GM23338 (cell line): Measurements from ENCODE around the gene ITGB3.

Experiments
- CREB1 ChIP-seq: fragments of 250-450 bp; sonication (Bioruptor Pico); IDR thresholded peaks from 2 replicates; pipeline ENCODE4 v1.5.0; 2020; ENCODE audit warnings: low read depth, mild to moderate bottlenecking, moderate library complexity
- EZH2 ChIP-seq: fragments of 200-600 bp; sonication (generic); IDR thresholded peaks from one replicate; pipeline ENCODE4 v1.8.0; 2017; ENCODE audit warnings: antibody characterized with exemption, mild to moderate bottlenecking, low read depth; ENCODE audit not compliant: unreplicated experiment
- EZH2phosphoT487 ChIP-seq: fragments of 200-600 bp; sonication (generic); IDR thresholded peaks from one replicate; pipeline ENCODE4 v1.8.1; 2018; ENCODE audit warnings: antibody characterized with exemption; ENCODE audit not compliant: unreplicated experiment
- JUNB ChIP-seq: IDR thresholded peaks from one replicate; pipeline ENCODE4 v1.6.1; 2016; ENCODE audit warnings: antibody characterized with exemption; ENCODE audit not compliant: unreplicated experiment
- POLR2AphosphoS5 ChIP-seq: IDR thresholded peaks from 2 replicates; pipeline ENCODE4 v1.6.1; 2016; ENCODE audit warnings: antibody characterized with exemption, low read depth
- STAT1 ChIP-seq: IDR thresholded peaks from one replicate; pipeline ENCODE4 v1.6.1; 2016; ENCODE audit warnings: antibody characterized with exemption; ENCODE audit not compliant: unreplicated experiment
- ZNF114 ChIP-seq: fragments of 250-450 bp; sonication (Bioruptor Pico); IDR thresholded peaks from 2 replicates; pipeline ENCODE4 v1.5.0; 2020; ENCODE audit warnings: mild to moderate bottlenecking, moderate library complexity
- ZNF331 ChIP-seq: fragments of 250-450 bp; sonication (Bioruptor Pico); IDR thresholded peaks from 2 replicates; pipeline ENCODE4 v1.5.0; 2020; ENCODE audit warnings: low read depth, mild to moderate bottlenecking, moderate library complexity
- TF ChIP-seq, protein P1 (sequence below), 2 experiments: fragments of 200-600 bp in 1 of 2; sonication (generic) in 1 of 2; conservative IDR thresholded peaks; 2 replicates each; pipeline versions ENCODE4 v1.5.1 to v1.6.1; 2016 to 2017; ENCODE audit warnings: antibody characterized with exemption in 2 of 2, low read depth in 2 of 2, mild to moderate bottlenecking in 2 of 2, moderate library complexity in 1 of 2
- TF ChIP-seq, protein P2 (sequence below): IDR thresholded peaks from one replicate; pipeline ENCODE4 v1.6.1; 2018; ENCODE audit warnings: antibody characterized with exemption; ENCODE audit not compliant: unreplicated experiment

DNA sequence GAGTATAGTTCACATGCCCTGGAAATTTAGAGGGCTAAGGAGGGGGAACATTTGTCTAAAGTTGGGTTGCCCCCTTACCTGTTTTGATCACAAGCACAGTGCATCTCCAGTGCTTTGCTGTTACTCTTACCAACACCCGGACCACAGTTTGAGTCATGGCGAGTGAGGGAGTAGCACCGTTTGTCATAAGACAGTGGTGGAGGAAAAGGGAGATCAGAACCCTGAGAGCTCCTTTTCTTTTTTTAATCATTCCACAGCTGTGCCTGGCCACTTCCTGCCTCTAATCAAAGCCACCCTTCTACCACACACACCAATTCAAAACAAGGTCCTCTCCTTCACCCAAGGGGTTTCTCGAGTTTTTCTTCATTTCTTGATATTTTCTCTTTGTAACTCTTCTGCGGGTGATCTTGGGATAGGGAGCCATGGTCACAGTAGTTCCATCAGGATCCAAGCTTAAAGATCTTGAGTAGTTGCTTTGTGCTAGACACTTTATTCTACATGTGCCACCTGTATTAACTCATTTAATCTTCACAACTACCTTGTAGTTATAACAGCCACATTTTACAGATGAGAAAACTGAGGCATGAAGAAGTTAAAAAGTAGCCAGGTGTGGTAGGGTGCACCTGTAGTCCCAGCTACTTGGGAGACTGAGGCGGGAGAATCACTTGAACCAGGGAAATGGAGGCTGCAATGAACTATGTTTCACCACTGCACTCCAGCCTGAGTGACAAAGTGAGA, 49.5 kb upstream of the ITGB3 start:
- TF ChIP-seq, protein P1, sequence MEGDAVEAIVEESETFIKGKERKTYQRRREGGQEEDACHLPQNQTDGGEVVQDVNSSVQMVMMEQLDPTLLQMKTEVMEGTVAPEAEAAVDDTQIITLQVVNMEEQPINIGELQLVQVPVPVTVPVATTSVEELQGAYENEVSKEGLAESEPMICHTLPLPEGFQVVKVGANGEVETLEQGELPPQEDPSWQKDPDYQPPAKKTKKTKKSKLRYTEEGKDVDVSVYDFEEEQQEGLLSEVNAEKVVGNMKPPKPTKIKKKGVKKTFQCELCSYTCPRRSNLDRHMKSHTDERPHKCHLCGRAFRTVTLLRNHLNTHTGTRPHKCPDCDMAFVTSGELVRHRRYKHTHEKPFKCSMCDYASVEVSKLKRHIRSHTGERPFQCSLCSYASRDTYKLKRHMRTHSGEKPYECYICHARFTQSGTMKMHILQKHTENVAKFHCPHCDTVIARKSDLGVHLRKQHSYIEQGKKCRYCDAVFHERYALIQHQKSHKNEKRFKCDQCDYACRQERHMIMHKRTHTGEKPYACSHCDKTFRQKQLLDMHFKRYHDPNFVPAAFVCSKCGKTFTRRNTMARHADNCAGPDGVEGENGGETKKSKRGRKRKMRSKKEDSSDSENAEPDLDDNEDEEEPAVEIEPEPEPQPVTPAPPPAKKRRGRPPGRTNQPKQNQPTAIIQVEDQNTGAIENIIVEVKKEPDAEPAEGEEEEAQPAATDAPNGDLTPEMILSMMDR (conservative IDR thresholded peaks at IDR 0.05; ENCODE audit: low read depth in 2 of 2), result no peak
- TF ChIP-seq JUNB (no peak), EZH2phosphoT487 (no peak), ZNF114 (CRISPR knock-in tag) (no peak), POLR2AphosphoS5 (no peak), CREB1 (CRISPR knock-in tag) (no peak), EZH2 (no peak), STAT1 (no peak), ZNF331 (no peak)
- TF ChIP-seq, protein P2, sequence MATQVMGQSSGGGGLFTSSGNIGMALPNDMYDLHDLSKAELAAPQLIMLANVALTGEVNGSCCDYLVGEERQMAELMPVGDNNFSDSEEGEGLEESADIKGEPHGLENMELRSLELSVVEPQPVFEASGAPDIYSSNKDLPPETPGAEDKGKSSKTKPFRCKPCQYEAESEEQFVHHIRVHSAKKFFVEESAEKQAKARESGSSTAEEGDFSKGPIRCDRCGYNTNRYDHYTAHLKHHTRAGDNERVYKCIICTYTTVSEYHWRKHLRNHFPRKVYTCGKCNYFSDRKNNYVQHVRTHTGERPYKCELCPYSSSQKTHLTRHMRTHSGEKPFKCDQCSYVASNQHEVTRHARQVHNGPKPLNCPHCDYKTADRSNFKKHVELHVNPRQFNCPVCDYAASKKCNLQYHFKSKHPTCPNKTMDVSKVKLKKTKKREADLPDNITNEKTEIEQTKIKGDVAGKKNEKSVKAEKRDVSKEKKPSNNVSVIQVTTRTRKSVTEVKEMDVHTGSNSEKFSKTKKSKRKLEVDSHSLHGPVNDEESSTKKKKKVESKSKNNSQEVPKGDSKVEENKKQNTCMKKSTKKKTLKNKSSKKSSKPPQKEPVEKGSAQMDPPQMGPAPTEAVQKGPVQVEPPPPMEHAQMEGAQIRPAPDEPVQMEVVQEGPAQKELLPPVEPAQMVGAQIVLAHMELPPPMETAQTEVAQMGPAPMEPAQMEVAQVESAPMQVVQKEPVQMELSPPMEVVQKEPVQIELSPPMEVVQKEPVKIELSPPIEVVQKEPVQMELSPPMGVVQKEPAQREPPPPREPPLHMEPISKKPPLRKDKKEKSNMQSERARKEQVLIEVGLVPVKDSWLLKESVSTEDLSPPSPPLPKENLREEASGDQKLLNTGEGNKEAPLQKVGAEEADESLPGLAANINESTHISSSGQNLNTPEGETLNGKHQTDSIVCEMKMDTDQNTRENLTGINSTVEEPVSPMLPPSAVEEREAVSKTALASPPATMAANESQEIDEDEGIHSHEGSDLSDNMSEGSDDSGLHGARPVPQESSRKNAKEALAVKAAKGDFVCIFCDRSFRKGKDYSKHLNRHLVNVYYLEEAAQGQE, result no peak
